GM21528 (cell line): ENCODE data around the gene ZC3H14.

ENCODE experiments used
- ATAC-seq: cut with Tn5 transposase; IDR thresholded peaks from one replicate; pipeline ENCODE4 v1.9.1; 2021; ENCODE audit warnings: mild to moderate bottlenecking, moderate library complexity; ENCODE audit not compliant: unreplicated experiment, low FRiP score

ZC3H14 gene

GRCh38 chr14:88604212-88604611, 41.4 kb downstream of the ZC3H14 start:
- no peak for ATAC-seq

GRCh38 chr14:88605594-88605993, 42.8 kb downstream of the ZC3H14 start:
- ATAC-seq: no peak

GRCh38 chr14:88607829-88608228, 45.0 kb downstream of the ZC3H14 start:
- no peak for ATAC-seq

DNA sequence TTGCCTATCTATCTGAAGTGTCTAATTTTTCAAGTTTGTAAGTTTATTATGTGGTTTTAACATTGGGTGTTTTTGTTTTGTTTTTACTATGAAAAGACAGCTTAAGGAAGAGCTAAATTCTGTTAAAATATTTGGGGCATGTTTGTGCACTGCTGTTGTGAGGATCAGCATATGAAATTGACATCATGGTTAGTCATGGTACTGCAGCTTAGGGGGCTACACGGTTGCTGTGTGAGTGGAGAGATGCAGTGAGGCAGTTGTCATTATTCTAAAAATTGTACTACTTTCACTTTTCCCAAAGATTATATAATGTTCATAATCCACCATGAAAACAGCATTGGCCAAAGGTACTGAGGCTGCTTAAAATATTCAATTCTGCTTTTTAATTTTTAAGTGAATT, 49.0 kb downstream of the ZC3H14 start:
- ATAC-seq: no peak

DNA sequence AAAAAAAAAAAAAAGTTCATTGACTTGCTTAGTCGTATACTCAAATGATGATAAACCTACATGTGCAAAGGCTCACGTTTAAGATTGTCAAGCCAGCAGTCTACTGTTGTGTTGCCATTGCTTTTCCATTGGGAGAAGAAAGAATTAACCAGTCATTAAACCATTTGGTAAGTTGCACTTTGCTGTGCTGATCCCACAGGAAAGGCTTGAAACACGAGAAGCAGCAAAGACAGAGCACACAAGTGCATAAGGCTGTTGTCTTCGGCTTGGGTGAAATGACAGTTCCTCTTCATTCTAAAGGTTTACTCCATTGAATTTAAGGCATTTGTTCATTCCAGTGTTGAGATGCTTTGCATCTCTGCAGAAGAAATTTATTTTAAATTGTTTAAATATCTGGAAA, 50.1 kb downstream of the ZC3H14 start:
- ATAC-seq: no peak

DNA sequence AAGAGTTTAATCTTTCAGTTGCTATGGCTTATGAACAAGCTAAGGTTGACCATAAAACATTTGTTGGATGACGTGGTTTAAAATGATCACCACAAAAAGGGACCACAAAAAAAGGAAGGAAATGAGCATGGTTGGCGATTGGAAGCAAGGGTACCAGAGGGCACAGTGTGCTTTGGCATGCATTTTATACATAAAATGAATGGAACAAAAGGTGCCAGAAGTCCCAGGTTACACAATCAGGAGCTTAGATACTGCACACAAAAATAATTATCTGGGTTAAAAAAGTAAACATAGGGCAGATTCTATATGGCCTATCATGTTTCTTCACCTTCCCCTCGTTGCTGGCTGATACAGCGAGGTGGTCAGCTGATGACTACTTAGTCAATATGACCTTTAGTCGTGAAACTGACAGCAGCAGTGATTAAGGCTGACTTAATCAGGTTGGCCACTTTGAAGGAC, 50.7 kb downstream of the ZC3H14 start:
- ATAC-seq: no peak

DNA sequence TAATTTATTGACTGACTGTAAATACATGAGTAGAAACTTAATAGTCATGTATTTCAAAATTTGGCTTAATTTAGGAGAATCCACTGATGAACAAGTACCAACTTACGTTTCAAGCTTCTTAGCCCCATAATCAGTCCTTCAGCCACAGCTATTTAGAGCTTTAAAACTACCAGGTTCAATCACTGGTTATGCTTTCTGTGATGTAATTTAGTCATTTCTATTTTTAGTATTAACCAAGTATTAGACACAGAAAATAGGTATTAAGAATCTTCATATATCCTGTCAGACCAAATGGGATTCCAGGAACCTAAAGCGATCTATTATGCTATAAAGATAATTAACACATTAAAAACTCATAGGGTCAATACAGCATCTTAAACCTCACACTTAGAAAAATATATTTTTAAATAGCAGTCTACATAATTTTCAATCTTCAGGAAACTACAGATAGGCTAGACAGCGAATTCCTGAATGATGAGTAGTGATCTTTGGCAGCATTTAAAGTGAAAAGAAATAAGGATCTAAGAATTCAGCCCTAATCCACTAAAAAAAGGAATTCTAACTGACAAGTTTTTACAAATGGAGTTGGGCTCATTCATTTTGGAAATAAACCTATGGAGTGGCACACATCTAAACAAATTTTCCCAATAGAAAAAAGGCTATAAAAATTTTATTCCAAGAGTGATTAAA, 51.5 kb downstream of the ZC3H14 start:
- ATAC-seq: no peak

GRCh38 chr14:88616697-88617096, 53.9 kb downstream of the ZC3H14 start:
- no peak for ATAC-seq

DNA sequence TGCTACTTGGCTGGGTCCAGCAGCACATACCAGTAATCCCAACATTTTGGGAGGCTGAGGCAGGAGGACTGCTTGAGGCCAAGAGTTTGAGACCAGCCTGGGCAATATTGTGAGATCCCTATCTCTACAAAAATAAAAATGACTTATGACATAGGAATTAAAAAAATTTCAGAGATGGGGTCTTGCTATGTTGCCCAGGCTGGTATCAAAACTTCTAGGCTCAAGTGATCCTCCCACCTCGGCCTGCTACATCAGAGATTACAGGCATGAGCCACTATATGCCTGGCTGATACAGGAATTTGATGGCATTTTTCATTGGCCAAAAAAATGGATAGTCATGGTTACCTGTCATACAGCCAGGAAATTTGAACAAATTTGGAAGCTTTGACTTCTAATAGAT, 54.6 kb downstream of the ZC3H14 start:
- ATAC-seq: no peak

DNA sequence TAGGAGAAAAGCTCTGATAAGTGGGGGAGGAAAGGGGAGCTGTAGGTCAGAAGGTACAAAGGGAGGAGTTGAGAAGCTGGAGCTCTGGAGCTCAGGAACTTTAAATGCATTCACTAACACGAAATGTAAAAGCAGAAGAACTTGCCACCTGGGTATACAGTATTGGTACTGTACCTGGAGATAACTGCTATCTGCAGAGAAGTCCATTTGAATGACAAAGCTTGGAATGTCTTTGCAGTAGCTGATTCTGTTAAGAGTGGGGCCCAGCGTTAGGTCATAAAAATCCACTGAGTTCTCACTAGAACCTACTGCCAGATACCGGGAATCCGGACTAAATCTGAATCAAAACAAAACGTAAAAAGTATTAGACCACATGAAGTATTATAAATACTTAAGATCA, 55.6 kb downstream of the ZC3H14 start:
- no peak for ATAC-seq

DNA sequence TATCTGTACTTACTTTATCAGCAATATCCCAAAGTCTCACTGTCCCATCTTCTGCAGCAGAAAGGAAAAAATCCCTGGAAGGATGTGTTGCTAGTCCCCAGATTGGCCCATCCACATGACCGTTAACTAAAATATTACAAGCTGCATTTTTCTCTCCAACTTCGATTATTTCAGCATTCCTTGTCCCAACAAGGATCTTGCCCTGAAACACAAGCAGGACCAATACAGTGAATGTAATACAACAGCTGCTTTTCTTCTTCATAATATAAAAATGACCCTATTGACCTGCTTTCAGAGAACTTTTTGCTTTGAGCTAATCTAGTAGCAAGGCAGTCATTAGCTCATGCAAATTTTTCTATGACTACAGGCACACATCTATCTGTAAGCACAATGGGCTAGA, 58.3 kb downstream of the ZC3H14 start:
- no peak for ATAC-seq

DNA sequence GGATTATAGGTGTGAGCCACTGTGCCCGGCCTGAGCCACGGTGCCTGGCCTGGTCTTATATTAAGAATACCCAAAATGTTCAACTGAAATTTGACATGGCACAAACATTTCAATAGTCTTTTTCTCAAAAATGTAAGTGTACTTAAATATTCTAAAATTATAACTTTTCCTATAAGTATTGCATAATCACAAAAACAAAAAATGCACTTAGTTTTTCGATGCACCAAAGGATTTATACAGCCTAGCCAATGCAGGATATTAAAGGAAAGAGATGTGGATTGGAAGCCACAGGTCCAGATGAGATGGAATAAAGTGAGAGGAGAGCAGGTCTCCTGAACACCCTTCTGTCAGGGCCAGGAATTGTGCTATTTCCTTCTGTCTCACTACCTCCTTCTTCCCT, 62.8 kb downstream of the ZC3H14 start:
- no peak for ATAC-seq

DNA sequence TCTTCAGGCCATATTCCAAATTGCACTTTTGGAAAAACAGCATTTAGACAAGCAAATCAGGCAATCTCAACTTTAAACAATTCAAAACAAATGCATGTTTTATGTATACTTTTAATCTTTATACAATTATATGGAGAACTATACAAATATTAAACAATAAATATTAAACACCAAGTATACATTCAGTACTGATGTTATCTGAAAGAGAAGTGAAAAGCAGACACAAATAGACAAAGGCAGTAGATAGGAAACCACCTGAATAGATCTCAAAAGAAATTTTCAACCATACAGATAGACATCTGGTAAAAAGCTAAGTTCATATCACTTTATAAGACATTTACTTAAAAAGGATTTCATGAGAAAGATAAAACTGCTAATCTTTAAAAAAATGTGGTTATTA, 65.2 kb downstream of the ZC3H14 start:
- ATAC-seq: no peak

DNA sequence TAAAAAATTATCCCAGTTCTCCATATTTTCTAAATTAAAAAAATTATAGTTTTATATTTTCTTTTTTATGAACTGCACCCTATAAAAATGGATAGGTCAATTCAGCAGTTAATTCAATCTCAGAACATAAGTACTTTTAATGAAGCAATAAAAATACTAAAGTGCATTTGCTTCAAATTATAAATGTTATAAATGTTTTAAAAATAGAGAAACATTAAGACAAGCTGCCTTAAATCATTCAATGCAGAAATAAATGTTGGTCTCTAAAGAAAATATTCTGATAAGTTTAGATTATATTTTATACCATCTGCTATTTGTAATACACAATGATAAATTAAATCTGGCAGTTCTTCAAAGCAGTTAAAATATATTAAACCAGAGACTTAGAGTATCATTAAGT, 65.6 kb downstream of the ZC3H14 start:
- ATAC-seq: no peak

- no peak for ATAC-seq
Observed at GRCh38 chr14:88630565-88630964, 67.7 kb downstream of the ZC3H14 start.

DNA sequence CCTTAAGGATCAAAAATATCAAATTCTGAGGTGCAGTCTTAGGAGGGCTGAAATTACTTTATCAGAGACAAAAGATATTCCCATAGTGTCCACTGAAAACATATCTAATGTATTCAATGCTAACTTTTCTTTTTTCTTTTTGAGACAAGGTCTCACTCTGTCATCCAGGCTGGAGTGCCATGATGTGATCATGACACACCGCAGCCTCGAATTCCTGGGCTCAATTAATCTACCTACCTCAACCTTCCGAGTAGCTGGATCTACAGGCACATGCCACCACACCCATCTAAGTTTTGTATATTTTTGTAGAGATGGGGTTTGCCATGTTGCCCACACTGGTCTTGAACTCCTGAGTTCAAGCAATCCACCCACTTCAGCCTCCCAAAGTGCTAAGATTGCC, 68.3 kb downstream of the ZC3H14 start:
- no peak for ATAC-seq

GRCh38 chr14:88632512-88632911, 69.7 kb downstream of the ZC3H14 start:
- no peak for ATAC-seq

DNA sequence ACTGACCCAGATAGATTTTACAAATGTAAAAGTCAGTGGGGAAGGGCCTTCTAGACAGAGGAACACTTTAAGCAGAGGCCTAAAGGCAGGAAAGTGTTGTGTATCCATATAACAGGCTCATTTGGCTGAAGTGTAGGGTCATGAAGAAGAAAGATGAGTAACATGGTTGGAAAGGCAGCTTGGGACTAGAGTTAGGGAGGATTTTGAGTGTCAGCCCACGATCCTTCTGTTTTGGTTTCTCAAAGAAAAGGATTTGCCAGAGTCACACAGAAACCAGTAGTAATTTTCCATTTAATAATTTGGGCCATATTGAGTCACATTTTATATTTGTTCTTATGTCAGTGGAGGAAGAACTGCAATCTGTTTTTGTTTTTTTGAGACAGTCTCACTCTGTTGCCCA, 76.4 kb downstream of the ZC3H14 start:
- ATAC-seq: no peak

DNA sequence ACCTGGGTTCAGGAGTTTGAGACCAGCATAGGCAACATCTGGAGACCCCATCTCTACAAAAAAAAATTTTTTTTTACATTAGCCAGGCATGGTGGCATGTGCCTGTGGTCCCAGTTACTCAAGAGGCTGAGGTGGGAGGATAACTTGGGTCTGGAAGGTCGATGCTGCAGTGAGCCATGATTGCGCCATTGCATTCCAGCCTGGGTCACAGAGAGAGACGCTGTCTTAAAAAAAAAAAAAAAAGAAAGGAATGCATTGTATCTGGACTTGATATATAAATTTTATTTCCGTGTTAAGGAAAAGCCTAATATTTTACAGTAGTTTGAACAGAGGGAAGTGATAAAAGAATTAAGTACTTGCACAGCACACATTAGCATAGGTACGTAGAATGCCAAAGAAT, 97.2 kb downstream of the ZC3H14 start:
- ATAC-seq: no peak

DNA sequence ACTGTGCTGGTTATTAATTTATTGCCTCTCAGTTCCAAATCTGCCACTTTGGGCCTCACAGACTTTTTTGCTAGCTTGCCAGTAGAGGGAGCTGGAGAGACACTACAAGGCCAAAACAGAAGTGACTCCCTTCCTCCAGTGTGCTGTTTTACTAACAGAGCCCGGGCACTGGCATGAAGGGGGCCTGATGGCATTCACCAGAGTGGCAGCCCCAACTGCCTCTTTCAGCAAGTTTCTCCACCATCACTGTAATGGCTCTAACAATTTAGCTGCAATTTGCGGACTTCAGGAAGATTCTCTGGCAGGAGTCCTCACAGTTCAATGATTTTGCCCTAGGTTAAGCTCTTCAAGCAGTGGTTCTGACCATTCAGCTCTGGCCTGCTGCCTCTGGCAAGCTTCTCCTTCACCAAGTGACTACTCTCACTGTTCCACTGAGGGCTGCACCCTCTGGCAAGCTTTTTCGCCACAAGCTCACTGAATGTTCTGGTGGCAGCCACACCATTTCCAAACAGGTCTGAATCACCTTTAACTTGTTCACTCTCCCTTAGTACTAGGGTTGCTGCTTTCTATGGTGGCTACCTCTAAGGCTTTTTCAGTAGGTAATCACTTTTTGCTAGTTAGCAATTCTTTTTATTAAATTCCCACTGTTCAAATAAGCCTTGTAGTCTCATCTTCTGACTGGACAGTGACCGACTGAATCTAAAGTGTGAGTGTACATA, 104.9 kb downstream of the ZC3H14 start:
- peak; percentile 87 for ATAC-seq

GRCh38 chr14:88668448-88669116, 105.7 kb downstream of the ZC3H14 start:
- peak; percentile 74 for ATAC-seq

DNA sequence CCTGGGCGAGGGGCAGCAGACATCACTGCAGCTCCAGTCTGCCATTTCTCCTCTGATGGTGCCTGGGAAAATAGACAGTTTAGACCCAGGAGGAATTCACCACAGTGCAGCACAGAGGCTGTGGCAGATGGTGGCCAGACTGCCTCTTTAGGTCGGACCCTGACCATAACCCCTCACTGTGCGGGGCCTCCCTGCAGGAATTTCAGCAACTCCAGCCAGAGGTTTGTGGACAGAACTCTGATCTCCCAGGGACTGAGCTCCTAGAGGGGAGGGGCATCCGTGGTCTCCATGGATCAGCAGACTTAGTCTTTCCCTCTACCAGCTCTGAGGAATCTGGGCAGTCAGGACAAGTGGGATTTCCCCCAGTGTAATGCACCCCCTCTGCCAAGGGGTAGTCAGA, 106.5 kb downstream of the ZC3H14 start:
- no peak for ATAC-seq
